H1 (cell line): ENCODE results near the gene CENPP. TPM values are rescaled to one million over a fixed set of nuclear protein-coding genes. Genes with fewer than 3 reads are reported as not detected.

Experiments
- CTCF ChIA-PET: fragments of 300-600 bp; sonication (Branson Sonifier 250); formaldehyde crosslinking; loops from one replicate; lab custom pipeline; 2021; ENCODE audit not compliant: partially characterized antibody; lab: Charles Lee
- POLR2A ChIA-PET: fragments of 300-600 bp; sonication (Branson Sonifier 250); formaldehyde crosslinking; loops from one replicate; lab custom pipeline; 2021; ENCODE audit warnings: inconsistent platforms; ENCODE audit not compliant: partially characterized antibody; lab: Charles Lee
- DNase-seq, 2 experiments: peaks; one replicate each; pipeline versions ENCODE4 v3.0.0 to v3.0.0-alpha.2; 2010 to 2022; ENCODE audit warnings: low spot score in 2 of 2, low read depth in 1 of 2, mixed read lengths in 1 of 2
- FAIRE-seq: peaks from 2 replicates; lab custom pipeline; 2011; peaks lifted over from hg19 to GRCh38; lab: Jason Lieb, UNC
- H2AFZ ChIP-seq: 2 replicates; pipeline ENCODE4 v1.8.1; 2012; ENCODE audit warnings: low read length, inconsistent platforms
- H2AK5ac ChIP-seq: 2 replicates; pipeline ENCODE4 v1.6.1; 2013; ENCODE audit warnings: low read depth, low read length
- H2BK120ac ChIP-seq: replicated peaks from 2 replicates; pipeline ENCODE3; 2013; ENCODE audit warnings: low read depth, low read length, inconsistent platforms
- H2BK12ac ChIP-seq: 2 replicates; pipeline ENCODE4 v1.6.1; 2013; ENCODE audit warnings: low read depth, low read length
- H2BK15ac ChIP-seq: 2 replicates; pipeline ENCODE4 v1.6.1; 2013; ENCODE audit warnings: low read length
- H2BK20ac ChIP-seq: 2 replicates; pipeline ENCODE4 v1.6.1; 2013; ENCODE audit warnings: low read length
- H2BK5ac ChIP-seq: 2 replicates; pipeline ENCODE4 v1.6.1; 2013; ENCODE audit warnings: low read depth, low read length
- H3K14ac ChIP-seq: 2 replicates; pipeline ENCODE4 v1.6.1; 2013; ENCODE audit warnings: inconsistent platforms; ENCODE audit not compliant: insufficient read length
- H3K18ac ChIP-seq: 2 replicates; pipeline ENCODE4 v1.6.1; 2013; ENCODE audit warnings: low read length; ENCODE audit errors: extremely low read depth
- H3K23ac ChIP-seq: 2 replicates; pipeline ENCODE4 v1.6.1; 2013; ENCODE audit warnings: inconsistent platforms; ENCODE audit not compliant: insufficient read length
- H3K23me2 ChIP-seq: 2 replicates; pipeline ENCODE4 v1.6.1; 2013; ENCODE audit warnings: low read depth, low read length
- H3K27ac ChIP-seq: 2 replicates; pipeline ENCODE4 v1.6.1; 2011; ENCODE audit warnings: low read depth, low read length, inconsistent platforms
- H3K27me3 ChIP-seq, 4 experiments: replicated peaks in 1 of 4; 1 replicate in 1 of 4; 2 replicates in 3 of 4; pipeline versions ENCODE4 v1.6.1 to v1.8.1; 2011 to 2013; ENCODE audit warnings: low read length in 3 of 4, mild to moderate bottlenecking in 3 of 4, inconsistent platforms in 2 of 4, mixed read lengths in 2 of 4, moderate library complexity in 1 of 4; ENCODE audit not compliant: control insufficient read depth in 3 of 4, insufficient read depth in 3 of 4; ENCODE audit errors: extremely low read depth in 1 of 4
- H3K36me3 ChIP-seq, 4 experiments: 2 replicates each; pipeline versions ENCODE4 v1.6.1 to v1.8.1; 2011 to 2013; ENCODE audit warnings: mild to moderate bottlenecking in 4 of 4, low read length in 3 of 4, moderate library complexity in 2 of 4, control low read depth in 1 of 4, inconsistent platforms in 1 of 4; ENCODE audit not compliant: insufficient read depth in 4 of 4, control insufficient read depth in 2 of 4
- H3K4ac ChIP-seq: replicated peaks from 2 replicates; pipeline ENCODE3; 2013; ENCODE audit warnings: low read length, low read depth, mixed read lengths, inconsistent platforms; ENCODE audit not compliant: insufficient read length
- H3K4me1 ChIP-seq, 4 experiments: replicated peaks in 1 of 4; 1 replicate in 1 of 4; 2 replicates in 3 of 4; pipeline versions ENCODE4 v1.6.1 to v1.8.1; 2011 to 2013; ENCODE audit warnings: low read length in 3 of 4, inconsistent platforms in 2 of 4, mixed read lengths in 1 of 4; ENCODE audit not compliant: insufficient read depth in 4 of 4, control insufficient read depth in 3 of 4
- H3K4me2 ChIP-seq, 2 experiments: 2 replicates each; pipeline versions ENCODE4 v1.6.1 to v1.8.1; 2011 to 2013; ENCODE audit warnings: low read depth in 2 of 2, low read length in 2 of 2, control low read depth in 1 of 2, inconsistent platforms in 1 of 2, mild to moderate bottlenecking in 1 of 2; ENCODE audit not compliant: insufficient read depth in 1 of 2
- H3K4me3 ChIP-seq, 4 experiments: fragments of 200-600, 300-600 bp in 1 of 4; sonication (generic), shearing (Covaris generic), sonication (Bioruptor Twin) in 1 of 4; 2 replicates each; pipeline versions ENCODE4 v1.5.1 to v1.8.1; 2011 to 2016; ENCODE audit warnings: low read length in 4 of 4, low read depth in 3 of 4, control low read depth in 2 of 4, inconsistent platforms in 2 of 4, mild to moderate bottlenecking in 2 of 4, mixed read lengths in 1 of 4, moderate library complexity in 1 of 4; ENCODE audit not compliant: insufficient read depth in 2 of 4; ENCODE audit errors: extremely low read depth in 1 of 4
- H3K56ac ChIP-seq: replicated peaks from 2 replicates; pipeline ENCODE3; 2013; ENCODE audit warnings: low read depth, mild to moderate bottlenecking, mixed read lengths, low read length, inconsistent platforms; ENCODE audit not compliant: insufficient read length
- H3K79me1 ChIP-seq: 2 replicates; pipeline ENCODE4 v1.6.1; 2013; ENCODE audit warnings: low read depth, low read length, control low read depth
- H3K79me2 ChIP-seq, 2 experiments: 2 replicates each; pipeline versions ENCODE4 v1.6.1 to v1.8.1; 2012 to 2013; ENCODE audit warnings: low read length in 2 of 2, mild to moderate bottlenecking in 2 of 2, inconsistent platforms in 1 of 2; ENCODE audit not compliant: insufficient read depth in 2 of 2, control insufficient read depth in 1 of 2
- H3K9ac ChIP-seq, 4 experiments: replicated peaks in 1 of 4; 1 replicate in 1 of 4; 2 replicates in 3 of 4; pipeline versions ENCODE4 v1.6.1 to v1.8.1; 2011 to 2013; ENCODE audit warnings: low read depth in 3 of 4, low read length in 3 of 4, control low read depth in 2 of 4, mild to moderate bottlenecking in 2 of 4, moderate library complexity in 2 of 4, inconsistent platforms in 1 of 4; ENCODE audit errors: extremely low read depth in 1 of 4
- H3K9me3 ChIP-seq, 2 experiments: 2 replicates each; pipeline versions ENCODE4 v1.6.1 to v1.8.1; 2012 to 2013; ENCODE audit warnings: mild to moderate bottlenecking in 2 of 2, moderate library complexity in 2 of 2, control low read depth in 1 of 2, inconsistent platforms in 1 of 2, low read depth in 1 of 2, low read length in 1 of 2, mixed read lengths in 1 of 2; ENCODE audit not compliant: insufficient read depth in 2 of 2
- H4K20me1 ChIP-seq, 2 experiments: replicated peaks in 1 of 2; 2 replicates each; pipeline versions ENCODE3 to v1.8.1; 2011 to 2013; ENCODE audit warnings: inconsistent platforms in 2 of 2, low read length in 2 of 2, mild to moderate bottlenecking in 1 of 2; ENCODE audit not compliant: insufficient read depth in 2 of 2, control insufficient read depth in 1 of 2
- H4K5ac ChIP-seq: 2 replicates; pipeline ENCODE4 v1.6.1; 2013; ENCODE audit warnings: low read length, low read depth, mixed read lengths, inconsistent platforms; ENCODE audit not compliant: insufficient read length
- H4K8ac ChIP-seq: 2 replicates; pipeline ENCODE4 v1.8.0; 2013; ENCODE audit warnings: mild to moderate bottlenecking, moderate library complexity, low read length, inconsistent platforms; ENCODE audit not compliant: insufficient read depth; ENCODE audit errors: extremely low read depth
- H4K91ac ChIP-seq: replicated peaks from 2 replicates; pipeline ENCODE3; 2013; ENCODE audit warnings: low read length, mixed read lengths, inconsistent platforms; ENCODE audit not compliant: insufficient read length
- BACH1 ChIP-seq: IDR thresholded peaks from 2 replicates; pipeline ENCODE4 v1.6.1; 2012; ENCODE audit warnings: low read length, improper control_type of control experiment
- CHD2 ChIP-seq: IDR thresholded peaks from 2 replicates; pipeline ENCODE4 v1.6.1; 2012; ENCODE audit warnings: low read length, improper control_type of control experiment
- EGR1 ChIP-seq: IDR thresholded peaks from 2 replicates; pipeline ENCODE4 v1.6.1; 2011; ENCODE audit warnings: low read depth, low read length, borderline replicate concordance
- GTF2F1 ChIP-seq: IDR thresholded peaks from 2 replicates; pipeline ENCODE4 v1.6.1; 2012; ENCODE audit warnings: low read depth, low read length, improper control_type of control experiment, borderline replicate concordance
- JUN ChIP-seq: IDR thresholded peaks from 2 replicates; pipeline ENCODE4 v1.6.1; 2011; ENCODE audit warnings: low read depth, mild to moderate bottlenecking, improper control_type of control experiment, low read length
- KDM1A ChIP-seq: fragments of 200-600, 300-600 bp; sonication (generic); IDR thresholded peaks from 2 replicates; pipeline ENCODE4 v1.7.1; 2016; ENCODE audit warnings: mild to moderate bottlenecking, low read length, borderline replicate concordance
- NANOG ChIP-seq: IDR thresholded peaks from 2 replicates; pipeline ENCODE4 v1.6.1; 2011; ENCODE audit warnings: low read length, low read depth, mild to moderate bottlenecking, inconsistent platforms; ENCODE audit not compliant: insufficient read depth, poor library complexity, severe bottlenecking
- NRF1 ChIP-seq: IDR thresholded peaks from 2 replicates; pipeline ENCODE4 v1.6.1; 2011; ENCODE audit warnings: mild to moderate bottlenecking, low read depth, low read length, improper control_type of control experiment
- SP2 ChIP-seq: IDR thresholded peaks from 2 replicates; pipeline ENCODE4 v1.6.1; 2012; ENCODE audit warnings: mild to moderate bottlenecking, low read length, inconsistent platforms
- SRF ChIP-seq: IDR thresholded peaks from 2 replicates; pipeline ENCODE4 v1.6.1; 2011; ENCODE audit warnings: mild to moderate bottlenecking, low read depth, low read length, moderate library complexity
- TBP ChIP-seq: IDR thresholded peaks from 2 replicates; pipeline ENCODE4 v1.6.1; 2011; ENCODE audit warnings: low read depth, low read length, improper control_type of control experiment
- YY1 ChIP-seq: IDR thresholded peaks from 2 replicates; pipeline ENCODE4 v1.6.1; 2011; ENCODE audit warnings: low read depth, mild to moderate bottlenecking, low read length
- WGBS, 2 experiments: shearing (Covaris generic) in 1 of 2; methylation state at CpG; one replicate each; pipeline versions ENCODE4 v1.1.6 to v1.1.7; 2013 to 2015; ENCODE audit warnings: low lambda C conversion rate in 2 of 2, mixed read lengths in 2 of 2, inconsistent platforms in 1 of 2, low coverage in 1 of 2, missing lambda C conversion rate in 1 of 2; ENCODE audit not compliant: insufficient replicate concordance in 2 of 2, insufficient coverage in 1 of 2, insufficient read length in 1 of 2; ENCODE audit errors: extremely low coverage in 1 of 2, missing lambda C conversion rate in 1 of 2; 5-methylcytosine and 5-hydroxymethylcytosine counted together
- polyA plus RNA-seq, 7 experiments: library from polyadenylated mRNA; depleted of rRNA in 3 of 7; stranded (reverse) in 5 of 7; unstranded in 2 of 7; fragments of >200 nt in 5 of 7; fragments of 200-250 nt in 2 of 7; gene quantifications; 1 replicate in 5 of 7; 2 replicates in 1 of 7; 4 replicates in 1 of 7; pipeline versions ENCODE4 v1.2.1 to v1.2.3, GENCODE V29; 2011 to 2013; ENCODE audit warnings: missing spikeins in 2 of 7, mixed read lengths in 2 of 7
- total RNA-seq: library from RNA; stranded (reverse); fragmentation: NEBNext Ultra II Directional; extraction: Animal tissue kit (Norgen Biotek cat#: 25700); gene quantifications from 2 replicates; pipeline ENCODE4 v1.2.1, GENCODE V29; 2021
- TF ChIP-seq, protein P1 (sequence below), 3 experiments: IDR thresholded peaks; 1 replicate in 2 of 3; 2 replicates in 1 of 3; pipeline versions ENCODE4 v1.5.1 to v1.6.1; 2011; ENCODE audit warnings: low read length in 3 of 3, mild to moderate bottlenecking in 3 of 3, inconsistent platforms in 2 of 3, low read depth in 1 of 3, moderate library complexity in 1 of 3; ENCODE audit not compliant: insufficient read depth in 1 of 3; ENCODE audit errors: control extremely low read depth in 1 of 3

CENPP gene
- total and polyA plus RNA-seq, 2 of the 8 experiments (the other 6 are each of a cell fraction or from before 2014, with no cell fraction given): 2.7 to 10.8 TPM

DNA sequence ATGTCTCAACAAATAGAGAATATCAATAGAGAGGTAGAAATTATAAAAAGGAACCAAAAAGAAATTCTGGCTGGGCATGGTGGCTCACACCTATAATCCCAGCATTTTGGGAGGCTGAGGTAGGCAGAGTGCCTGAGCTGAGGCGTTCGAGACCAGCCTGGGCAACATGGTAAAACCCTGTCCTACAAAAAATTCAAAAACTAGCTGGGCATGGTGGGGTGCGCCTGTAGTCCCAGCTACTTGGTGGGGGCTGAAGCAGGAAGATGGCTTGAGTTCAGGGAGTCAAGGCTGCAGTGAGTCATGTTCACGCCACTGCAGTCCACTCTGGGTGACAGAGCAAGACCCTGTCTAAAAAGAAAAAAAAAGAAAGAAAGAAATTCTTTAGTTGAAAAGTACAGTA is 319.3 kb downstream of the CENPP start:
- CTCF ChIA-PET: interaction anchor here (0.7 to 1.4 kb wide), 2 partner anchors 10 to 14 kb away, joined by 3 read pairs; no protein-coding TSS in a partner anchor

More for the DNA sequence above, 319.3 kb downstream of the CENPP start:
- Histone ChIP-seq H2BK5ac (no peak overlapping the region), H3K36me3 (peaks cover 2 to 22% (median 6%) of the 10 kb centered on the region in 4 experiments; a peak in 5 of 8 replicates), H3K23ac (no peak overlapping the region), H3K27me3 (no peaks in the 10 kb centered on the region), H3K18ac (no peak overlapping the region), H3K4ac (no peak overlapping the region), H4K5ac (no peak overlapping the region), H4K91ac (no peak overlapping the region), H3K23me2 (no peaks in the 10 kb centered on the region), H3K9me3 (no peaks in the 10 kb centered on the region), H4K8ac (no peak overlapping the region; the same call in 1 of the 2 replicates), H2BK120ac (no peak overlapping the region), H3K56ac (no peak overlapping the region), H3K27ac (no peak overlapping the region), H4K20me1 (peaks cover 2 to 6% of the 10 kb centered on the region in 2 experiments), H3K4me3 (no peak overlapping the region), H2AK5ac (no peak overlapping the region), H2BK20ac (no peak overlapping the region), H3K79me2 (no peaks in the 10 kb centered on the region), H3K14ac (no peak overlapping the region), H3K4me1 (no peaks in the 10 kb centered on the region), H3K4me2 (no peak overlapping the region), H2AFZ (no peak overlapping the region), H3K9ac (no peak overlapping the region), H2BK12ac (no peak overlapping the region), H3K79me1 (no peaks in the 10 kb centered on the region; the same call in 1 of the 2 replicates), H2BK15ac (no peak overlapping the region)
- no peak for DNase-seq
- POLR2A ChIA-PET: no interaction called here
- FAIRE-seq: no peak
- no peak for TF ChIP-seq NRF1
- TF ChIP-seq YY1: no peak
- no peak for TF ChIP-seq GTF2F1
- no peak for TF ChIP-seq BACH1
- TF ChIP-seq KDM1A: no peak
- TF ChIP-seq SP2: no peak
- TF ChIP-seq TBP: no peak
- TF ChIP-seq, protein P1, sequence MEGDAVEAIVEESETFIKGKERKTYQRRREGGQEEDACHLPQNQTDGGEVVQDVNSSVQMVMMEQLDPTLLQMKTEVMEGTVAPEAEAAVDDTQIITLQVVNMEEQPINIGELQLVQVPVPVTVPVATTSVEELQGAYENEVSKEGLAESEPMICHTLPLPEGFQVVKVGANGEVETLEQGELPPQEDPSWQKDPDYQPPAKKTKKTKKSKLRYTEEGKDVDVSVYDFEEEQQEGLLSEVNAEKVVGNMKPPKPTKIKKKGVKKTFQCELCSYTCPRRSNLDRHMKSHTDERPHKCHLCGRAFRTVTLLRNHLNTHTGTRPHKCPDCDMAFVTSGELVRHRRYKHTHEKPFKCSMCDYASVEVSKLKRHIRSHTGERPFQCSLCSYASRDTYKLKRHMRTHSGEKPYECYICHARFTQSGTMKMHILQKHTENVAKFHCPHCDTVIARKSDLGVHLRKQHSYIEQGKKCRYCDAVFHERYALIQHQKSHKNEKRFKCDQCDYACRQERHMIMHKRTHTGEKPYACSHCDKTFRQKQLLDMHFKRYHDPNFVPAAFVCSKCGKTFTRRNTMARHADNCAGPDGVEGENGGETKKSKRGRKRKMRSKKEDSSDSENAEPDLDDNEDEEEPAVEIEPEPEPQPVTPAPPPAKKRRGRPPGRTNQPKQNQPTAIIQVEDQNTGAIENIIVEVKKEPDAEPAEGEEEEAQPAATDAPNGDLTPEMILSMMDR (IDR thresholded peaks at IDR 0.05; ENCODE audit: control extremely low read depth in 1 of 3, insufficient read depth in 1 of 3, low read depth in 1 of 3, low read length in 3 of 3): no peak
- no peak for TF ChIP-seq SRF
- TF ChIP-seq JUN: no peak
- no peak for TF ChIP-seq CHD2
- no peak for TF ChIP-seq NANOG
- TF ChIP-seq EGR1: no peak
- WGBS, 2 experiments: 94% methylated on average over 4 of the region's 4 CpGs; no CpG with 5 or more reads in 1 of the 2 experiments
